GM12878 (cell line): ENCODE results near the gene GRIFIN. TPM values are rescaled to one million over a fixed set of nuclear protein-coding genes. Genes with fewer than 3 reads are reported as not detected.

Experiments
- ATAC-seq: fragments of 200-7000 bp; cut with Tn5 transposase; 3 replicates; pipeline ENCODE4 v1.9.1; 2020; ENCODE audit warnings: mild to moderate bottlenecking, moderate library complexity
- BruUV-seq: library from RNA; stranded (reverse); fragments of 400-500 nt; replicated peaks from 2 replicates; lab custom pipeline; 2021; lab: Mats Ljungman, UMichigan
- CTCF ChIA-PET: fragments of 300-600 bp; sonication (Branson Sonifier 250); formaldehyde crosslinking; extraction: SDS; loops from one replicate; lab custom pipeline; 2021; ENCODE audit warnings: inconsistent platforms; lab: Yijun Ruan, JAX
- POLR2A ChIA-PET: fragments of 350-600 bp; formaldehyde crosslinking; extraction: SDS; loops from one replicate; lab custom pipeline; 2021; ENCODE audit warnings: inconsistent platforms; lab: Charles Lee
- RAD21 ChIA-PET: fragments of 300-600 bp; sonication (Branson Sonifier 250); formaldehyde crosslinking; loops from one replicate; lab custom pipeline; 2023; ENCODE audit warnings: antibody characterized with exemption; ENCODE audit not compliant: unreplicated experiment; lab: Charles Lee
- SMC1A ChIA-PET: fragments of 300-600 bp; sonication (Branson Sonifier 250); formaldehyde crosslinking; loops from one replicate; lab custom pipeline; 2023; ENCODE audit not compliant: unreplicated experiment, uncharacterized antibody; lab: Charles Lee
- DNase-seq: peaks from one replicate; pipeline ENCODE4 v3.0.0-alpha.2; 2011; ENCODE audit warnings: low read depth, low spot score
- FAIRE-seq: peaks from 3 replicates; lab custom pipeline; 2011; peaks lifted over from hg19 to GRCh38; lab: Jason Lieb, UNC
- H2AFZ ChIP-seq: 2 replicates; pipeline ENCODE4 v1.6.0; 2011; ENCODE audit warnings: low read depth, low read length, control low read depth; ENCODE audit not compliant: control insufficient read depth
- H3K27ac ChIP-seq: 2 replicates; pipeline ENCODE4 v1.5.1; 2011; ENCODE audit warnings: control low read depth; ENCODE audit not compliant: control insufficient read depth, insufficient read depth
- H3K27me3 ChIP-seq, 2 experiments: replicated peaks in 1 of 2; 2 replicates each; pipeline versions ENCODE4 v1.6.0 to v1.6.1; 2011; ENCODE audit warnings: low read length in 1 of 2; ENCODE audit not compliant: control insufficient read depth in 2 of 2, insufficient read depth in 2 of 2
- H3K36me3 ChIP-seq, 2 experiments: 2 replicates each; pipeline ENCODE4 v1.5.1; 2011; ENCODE audit warnings: low read length in 1 of 2; ENCODE audit not compliant: control insufficient read depth in 2 of 2, insufficient read depth in 2 of 2
- H3K4me1 ChIP-seq: 2 replicates; pipeline ENCODE4 v1.6.1; 2011; ENCODE audit warnings: mild to moderate bottlenecking, low read length, moderate library complexity, mixed read lengths; ENCODE audit not compliant: control insufficient read depth, insufficient read depth
- H3K4me2 ChIP-seq: 2 replicates; pipeline ENCODE4 v1.6.0; 2011; ENCODE audit warnings: control low read depth; ENCODE audit not compliant: control insufficient read depth, insufficient read depth
- H3K4me3 ChIP-seq: fragments of 200-600 bp; sonication (generic); 2 replicates; pipeline ENCODE4 v1.5.1; 2016
- H3K79me2 ChIP-seq: 2 replicates; pipeline ENCODE4 v1.6.0; 2011; ENCODE audit warnings: low read length; ENCODE audit not compliant: control insufficient read depth, insufficient read depth
- H3K9ac ChIP-seq: 2 replicates; pipeline ENCODE4 v1.8.0; 2011; ENCODE audit warnings: low read length, control low read depth, mixed read lengths; ENCODE audit not compliant: control insufficient read depth, insufficient read depth
- H3K9me3 ChIP-seq: replicated peaks from 3 replicates; pipeline ENCODE4 v1.5.1; 2011; ENCODE audit warnings: mild to moderate bottlenecking, low read length; ENCODE audit not compliant: control insufficient read depth, insufficient read depth
- H4K20me1 ChIP-seq: 2 replicates; pipeline ENCODE4 v1.6.0; 2011; ENCODE audit not compliant: control insufficient read depth, insufficient read depth
- BMI1 ChIP-seq: fragments of 450-650 bp; IDR thresholded peaks from 2 replicates; pipeline ENCODE4 v1.6.1; 2016; ENCODE audit warnings: mild to moderate bottlenecking, moderate library complexity, borderline replicate concordance
- BRCA1 ChIP-seq: IDR thresholded peaks from 2 replicates; pipeline ENCODE4 v1.6.1; 2011; ENCODE audit warnings: low read depth, low read length, improper control_type of control experiment
- EGR1 ChIP-seq, 2 experiments: IDR thresholded peaks; 1 replicate in 1 of 2; 2 replicates in 1 of 2; pipeline ENCODE4 v1.6.1; 2011 to 2012; ENCODE audit warnings: low read depth in 2 of 2, low read length in 2 of 2, borderline replicate concordance in 1 of 2, mild to moderate bottlenecking in 1 of 2, moderate library complexity in 1 of 2
- ETV6 ChIP-seq, 2 experiments: fragments of 450-650 bp in 1 of 2; IDR thresholded peaks in 1 of 2; conservative IDR thresholded peaks in 1 of 2; 2 replicates each; pipeline ENCODE4 v1.6.1; 2014; ENCODE audit warnings: antibody characterized with exemption in 1 of 2, borderline replicate concordance in 1 of 2, low read depth in 1 of 2, mild to moderate bottlenecking in 1 of 2, moderate library complexity in 1 of 2
- EZH2 ChIP-seq: IDR thresholded peaks from 2 replicates; pipeline ENCODE4 v1.6.1; 2012; ENCODE audit warnings: low read depth, mild to moderate bottlenecking, control low read depth, inconsistent platforms, low read length, borderline replicate concordance; ENCODE audit not compliant: control insufficient read depth
- IKZF2 ChIP-seq, 2 experiments: fragments of 450-650 bp; IDR thresholded peaks; 2 replicates each; pipeline ENCODE4 v1.6.1; 2017; ENCODE audit warnings: mild to moderate bottlenecking in 2 of 2, moderate library complexity in 2 of 2
- JUNB ChIP-seq: IDR thresholded peaks from 2 replicates; pipeline ENCODE4 v1.6.1; 2016; ENCODE audit warnings: antibody characterized with exemption, mild to moderate bottlenecking
- MEF2B ChIP-seq: fragments of 450-650 bp; IDR thresholded peaks from 2 replicates; pipeline ENCODE4 v1.6.1; 2018; ENCODE audit warnings: mild to moderate bottlenecking, moderate library complexity; ENCODE audit not compliant: partially characterized antibody, poor library complexity, severe bottlenecking
- MLLT1 ChIP-seq: fragments of 450-650 bp; IDR thresholded peaks from 2 replicates; pipeline ENCODE4 v1.6.1; 2016; ENCODE audit warnings: mild to moderate bottlenecking
- NFXL1 ChIP-seq: fragments of 450-650 bp; IDR thresholded peaks from 2 replicates; pipeline ENCODE4 v1.6.1; 2017; ENCODE audit warnings: antibody characterized with exemption, mild to moderate bottlenecking, borderline replicate concordance
- NFYB ChIP-seq: IDR thresholded peaks from 2 replicates; pipeline ENCODE4 v1.6.1; 2011; ENCODE audit warnings: low read depth, mild to moderate bottlenecking, low read length, improper control_type of control experiment, moderate library complexity; ENCODE audit not compliant: insufficient read depth
- PBX3 ChIP-seq: IDR thresholded peaks from 2 replicates; pipeline ENCODE4 v1.6.1; 2011; ENCODE audit warnings: mild to moderate bottlenecking, low read depth, low read length, moderate library complexity; ENCODE audit not compliant: insufficient replicate concordance
- PML ChIP-seq: IDR thresholded peaks from 2 replicates; pipeline ENCODE4 v1.6.1; 2012; ENCODE audit warnings: low read length, inconsistent platforms
- RB1 ChIP-seq: fragments of 450-650 bp; formaldehyde crosslinking; IDR thresholded peaks from 2 replicates; pipeline ENCODE4 v1.6.1; 2017; ENCODE audit warnings: mild to moderate bottlenecking, borderline replicate concordance
- SMAD5 ChIP-seq: IDR thresholded peaks from 2 replicates; pipeline ENCODE4 v1.6.1; 2016; ENCODE audit warnings: antibody characterized with exemption, low read depth
- TCF7 ChIP-seq: IDR thresholded peaks from 2 replicates; pipeline ENCODE4 v1.6.1; 2014; ENCODE audit warnings: antibody characterized with exemption, borderline replicate concordance
- WRNIP1 ChIP-seq: IDR thresholded peaks from 2 replicates; pipeline ENCODE4 v1.6.1; 2011; ENCODE audit warnings: low read depth, low read length, improper control_type of control experiment, borderline replicate concordance
- YY1 ChIP-seq: IDR thresholded peaks from 2 replicates; pipeline ENCODE4 v1.6.1; 2011; ENCODE audit warnings: low read depth, mild to moderate bottlenecking, low read length
- ZNF207 ChIP-seq: fragments of 450-650 bp; IDR thresholded peaks from 2 replicates; pipeline ENCODE4 v1.6.1; 2014; ENCODE audit warnings: antibody characterized with exemption, mild to moderate bottlenecking, borderline replicate concordance
- ZZZ3 ChIP-seq: IDR thresholded peaks from 2 replicates; pipeline ENCODE4 v1.6.1; 2011; ENCODE audit warnings: low read depth; ENCODE audit not compliant: control insufficient read depth, insufficient read length
- WGBS: methylation state at CpG from one replicate; pipeline ENCODE4 v1.1.6; 2016; ENCODE audit warnings: low lambda C conversion rate; ENCODE audit not compliant: insufficient replicate concordance, insufficient coverage; ENCODE audit errors: missing lambda C conversion rate; 5-methylcytosine and 5-hydroxymethylcytosine counted together
- in situ Hi-C: fragments of 300-500 bp; cut with MboI; formaldehyde crosslinking; loops from 9 replicates; pipeline ENCODE4 v1.14.3; 2018; ENCODE audit warnings: mixed read lengths
- intact Hi-C: fragments of 100-400 bp; cut with micrococcal nuclease; formaldehyde crosslinking; loops from one replicate; pipeline ENCODE4 v1.14.2; 2022; ENCODE audit not compliant: unreplicated experiment
- polyA plus RNA-seq, 11 experiments: library from polyadenylated mRNA; depleted of rRNA in 4 of 11; unstranded in 6 of 11; stranded (reverse) in 5 of 11; fragments of >200 nt; fragmentation: Nextera tagmentation in 4 of 11; fragmentation: Illumina TruSeq in 1 of 11; extraction: Ambion mirVana in 4 of 11; extraction: Trizol in 1 of 11; gene quantifications; 1 replicate in 1 of 11; 2 replicates in 10 of 11; pipeline versions ENCODE4 v1.2.1 to v1.2.3, GENCODE V29; 2011 to 2016; ENCODE audit warnings: inconsistent platforms in 2 of 11, missing spikeins in 2 of 11, low read depth in 1 of 11
- total RNA-seq, 4 experiments: library from RNA; depleted of rRNA in 3 of 4; stranded (reverse); fragments of >200 nt in 3 of 4; fragmentation: Illumina TruSeq in 1 of 4; extraction: Trizol in 1 of 4; gene quantifications; 2 replicates each; pipeline versions ENCODE4 v1.2.1 to v1.2.3, GENCODE V29; 2013 to 2021

GRIFIN gene
- total and polyA plus RNA-seq, 10 of the 15 experiments (the other 5 are each of a cell fraction or from before 2014, with no cell fraction given) = not detected

DNA sequence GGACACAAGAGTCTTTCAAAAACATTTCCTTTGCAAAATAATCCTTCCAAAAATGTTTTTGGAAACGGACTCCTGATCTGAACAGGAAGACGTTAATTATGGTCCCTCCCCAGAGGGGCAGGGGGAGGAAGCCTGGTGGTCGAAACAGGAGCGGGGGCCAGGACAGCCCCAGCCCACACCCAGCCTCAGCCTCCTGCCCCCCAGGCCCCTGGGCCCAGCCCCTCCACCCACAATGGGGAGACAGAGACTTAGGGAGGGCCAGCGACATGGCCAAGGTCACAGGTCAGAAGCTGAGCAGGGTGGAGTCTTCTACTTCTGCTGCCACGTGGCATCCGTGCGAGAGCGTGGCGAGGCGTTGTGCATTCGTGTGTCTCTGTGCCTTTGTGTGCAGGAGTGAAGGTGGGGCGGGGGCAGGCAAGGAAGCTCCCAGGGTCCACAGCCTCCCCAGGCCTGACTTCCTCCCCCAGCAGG, 14.0 kb upstream of the GRIFIN start (continued):
- no peak for TF ChIP-seq TCF7
- TF ChIP-seq BMI1 = no peak
- TF ChIP-seq NFXL1 = no peak
- no peak for TF ChIP-seq ETV6 (conservative IDR thresholded peaks at IDR 0.05 in 1 of 2, IDR thresholded peaks at IDR 0.05 in 1 of 2; ENCODE audit: borderline replicate concordance in 1 of 2, low read depth in 1 of 2)
- TF ChIP-seq IKZF2 (IDR thresholded peaks at IDR 0.05) = no peak
- no peak for TF ChIP-seq PML
- TF ChIP-seq WRNIP1 = no peak
- TF ChIP-seq RB1 = no peak
- TF ChIP-seq JUNB = no peak
- TF ChIP-seq EZH2 = no peak
- no peak for TF ChIP-seq YY1
- TF ChIP-seq EGR1 (IDR thresholded peaks at IDR 0.05; ENCODE audit: borderline replicate concordance in 1 of 2, low read depth in 2 of 2, low read length in 2 of 2) = no peak
- TF ChIP-seq, all 136 proteins: peak for 0

- H3K9ac ChIP-seq = no peak overlapping the region
- no peak overlapping the region for H3K27ac ChIP-seq
- no peaks in the 10 kb centered on the region for H4K20me1 ChIP-seq
- H3K27me3 ChIP-seq = no peaks in the 10 kb centered on the region
- TF ChIP-seq ZZZ3 (no peak), ZNF207 (no peak), PBX3 (no peak), BRCA1 (no peak), MEF2B (no peak), MLLT1 (no peak), SMAD5 (no peak), NFYB (no peak)
- FAIRE-seq (no peak), DNase-seq (no peak), ATAC-seq (no peak)
- ChIA-PET RAD21 (no interaction called here), SMC1A (no interaction called here), CTCF (no interaction called here), POLR2A (no interaction called here)
- no peaks in the 10 kb centered on the region; the same call in 2 of the 3 replicates for H3K9me3 ChIP-seq
- in situ Hi-C loops = no loop called here
- WGBS = 8% methylated on average over 9 of the region's 9 CpGs
- no peak overlapping the region for H2AFZ ChIP-seq
- no peak overlapping the region for H3K4me3 ChIP-seq
- no peak overlapping the region for H3K4me2 ChIP-seq
- no peaks in the 10 kb centered on the region for H3K4me1 ChIP-seq
- no peaks in the 10 kb centered on the region for H3K36me3 ChIP-seq
- no peaks in the 10 kb centered on the region for H3K79me2 ChIP-seq
- intact Hi-C loops = no loop called here
- no TSS peak for BruUV-seq
These were observed 12.5 kb upstream of the GRIFIN start for GRCh38 chr7:2488681-2489080.
